IPS-20b (cell line): Measurements from ENCODE around the gene ASIC3.

Source experiments
- H3K27ac ChIP-seq: one replicate; pipeline ENCODE4 v1.5.1; 2013; ENCODE audit warnings: low read length
- H3K27me3 ChIP-seq: 2 replicates; pipeline ENCODE4 v1.6.1; 2013; ENCODE audit warnings: mild to moderate bottlenecking, low read length, inconsistent platforms; ENCODE audit not compliant: insufficient read depth
- H3K36me3 ChIP-seq: 2 replicates; pipeline ENCODE4 v1.6.1; 2013; ENCODE audit warnings: low read depth, mild to moderate bottlenecking, inconsistent platforms, low read length, moderate library complexity; ENCODE audit not compliant: insufficient read depth
- H3K4me1 ChIP-seq: 2 replicates; pipeline ENCODE4 v1.6.1; 2013; ENCODE audit warnings: mild to moderate bottlenecking, control low read depth, inconsistent platforms, low read length, moderate library complexity; ENCODE audit not compliant: insufficient read depth
- H3K4me3 ChIP-seq: 2 replicates; pipeline ENCODE4 v1.5.1; 2013; ENCODE audit warnings: mild to moderate bottlenecking, low read length, inconsistent platforms
- H3K9ac ChIP-seq: 2 replicates; pipeline ENCODE4 v1.6.1; 2013; ENCODE audit warnings: low read depth, mild to moderate bottlenecking, inconsistent platforms, low read length, moderate library complexity
- H3K9me3 ChIP-seq: 2 replicates; pipeline ENCODE4 v1.6.1; 2013; ENCODE audit warnings: mild to moderate bottlenecking, low read depth, low read length, inconsistent platforms; ENCODE audit not compliant: insufficient read depth

The ASIC3 gene

DNA sequence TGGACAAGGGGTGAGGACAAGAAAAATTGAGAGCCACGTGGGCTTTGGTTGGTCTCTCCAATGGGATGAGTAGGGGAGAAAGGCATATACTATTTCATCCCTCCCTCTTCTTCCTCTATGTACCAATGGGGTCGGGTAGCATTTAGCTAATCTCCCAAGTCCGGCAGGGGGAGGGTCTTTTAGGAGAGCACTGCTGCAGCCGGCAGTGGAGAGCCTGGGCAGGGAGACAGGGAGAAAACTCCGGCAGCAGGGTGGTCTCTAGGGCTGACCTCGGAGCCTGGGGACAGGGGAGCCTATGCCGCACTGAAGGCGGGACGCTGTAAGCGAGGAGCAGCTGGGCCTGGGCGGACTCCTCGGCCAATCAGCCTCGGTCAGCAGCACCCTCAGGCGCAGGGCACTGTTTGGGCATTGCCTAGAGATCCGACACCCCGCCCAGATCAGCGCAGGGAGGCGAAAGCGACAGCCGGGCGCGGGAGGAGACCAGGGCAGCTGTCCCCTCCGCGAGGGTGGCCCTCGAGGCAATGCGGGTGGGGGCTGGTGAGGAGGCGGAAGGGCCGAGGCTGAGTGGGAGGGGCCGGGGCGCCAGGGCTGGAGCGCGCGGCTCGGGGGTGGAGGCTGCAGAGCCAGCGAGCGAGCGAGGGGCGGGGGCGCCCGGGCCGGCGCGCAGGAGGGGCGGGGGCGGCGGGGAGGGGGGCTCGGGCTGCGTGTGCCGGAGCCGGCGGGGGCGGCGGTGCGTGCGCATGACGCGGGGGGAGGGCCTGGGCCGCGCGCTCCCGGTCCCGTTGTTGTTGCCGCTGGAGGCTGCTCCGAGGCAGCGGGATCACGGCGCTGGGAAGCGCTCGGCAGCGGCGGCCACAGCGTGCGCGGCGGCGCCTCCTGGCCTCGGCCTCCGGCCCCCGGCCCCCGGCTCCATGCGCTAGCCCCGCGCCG lies 37.6 kb downstream of the ASIC3 start, which contains the start of gene AGAP3:
Gene AGAP3, plus strand, starts transcription at position 785 of the 930 bp plus-strand sequence. CDS start 267 bp downstream, outside the sequence.
- Histone ChIP-seq H3K36me3 (no peaks in the 10 kb centered on the region), H3K9me3 (no peaks in the 10 kb centered on the region), H3K27ac (peak within 1 kb of the TSS; percentile 72), H3K4me1 (peaks cover 26% of the 10 kb centered on the region), H3K4me3 (peak within 1 kb of the TSS; percentile 84), H3K9ac (peak within 1 kb of the TSS; percentile 84), H3K27me3 (peaks cover 52% of the 10 kb centered on the region)

GRCh38 chr7:151086802-151087244 lies 38.5 kb downstream of the ASIC3 start:
- Histone ChIP-seq H3K27ac (peak overlapping the region; percentile 60), H3K4me3 (peak overlapping the region; percentile 84), H3K9ac (peak overlapping the region; percentile 81; the same call in 1 of the 2 replicates), H3K27me3 (peaks cover 52% of the 10 kb centered on the region), H3K4me1 (peaks cover 26% of the 10 kb centered on the region), H3K36me3 (peaks cover 3% of the 10 kb centered on the region; the same call in 1 of the 2 replicates), H3K9me3 (no peaks in the 10 kb centered on the region)

DNA sequence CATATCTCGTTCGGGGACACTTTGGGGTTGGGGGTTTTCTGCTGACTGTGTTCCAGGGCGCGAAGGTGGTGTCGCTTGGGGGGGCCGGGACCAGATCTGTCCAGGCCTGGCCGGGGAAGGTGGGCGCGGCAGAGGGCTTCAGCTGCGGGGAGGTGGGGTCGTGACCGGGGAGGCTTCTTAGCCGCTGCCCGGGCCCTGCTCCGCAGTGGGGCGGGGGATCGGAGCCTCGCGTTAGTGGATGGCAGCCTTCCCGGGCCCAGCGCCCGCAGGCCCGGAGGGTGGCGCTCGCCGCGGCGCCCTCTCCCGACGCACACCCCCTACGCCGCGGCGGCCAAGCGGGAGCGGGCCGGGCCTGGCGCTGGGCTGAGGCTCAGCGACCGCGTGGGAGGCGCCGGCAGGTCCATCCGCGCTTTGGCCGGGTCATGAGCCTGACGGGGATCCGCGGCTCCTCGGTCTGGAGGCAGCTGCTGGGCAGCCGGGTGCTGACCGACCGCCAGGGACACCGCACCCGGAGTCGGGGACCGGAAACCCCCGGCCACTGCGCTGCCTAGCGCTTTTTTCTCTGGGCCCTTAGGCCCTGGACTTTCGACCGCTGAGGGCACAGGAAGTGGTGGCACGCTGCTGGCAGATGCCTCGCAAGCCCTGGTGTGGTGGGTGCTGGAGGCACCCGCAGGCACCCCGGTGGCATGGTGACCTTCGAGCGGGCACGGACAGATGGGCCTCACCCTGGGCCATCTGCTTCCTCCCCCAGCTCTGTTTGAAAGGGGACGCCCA lies 39.1 kb downstream of the ASIC3 start:
- Histone ChIP-seq H3K4me3 (peak overlapping the region; percentile 84), H3K36me3 (peaks cover 10% of the 10 kb centered on the region; the same call in 1 of the 2 replicates), H3K27ac (peak overlapping the region; percentile 60), H3K4me1 (peaks cover 26% of the 10 kb centered on the region), H3K27me3 (peaks cover 52% of the 10 kb centered on the region), H3K9ac (peak overlapping the region; percentile 81), H3K9me3 (no peaks in the 10 kb centered on the region)

- Histone ChIP-seq H3K27me3 (peaks cover 52% of the 10 kb centered on the region), H3K27ac (no peak overlapping the region), H3K9me3 (no peaks in the 10 kb centered on the region), H3K9ac (peak overlapping the region; percentile 81; the same call in 1 of the 2 replicates), H3K4me1 (peaks cover 26% of the 10 kb centered on the region), H3K4me3 (peak overlapping the region; percentile 84), H3K36me3 (peaks cover 13% of the 10 kb centered on the region; the same call in 1 of the 2 replicates)
These were observed 39.9 kb downstream of the ASIC3 start for GRCh38 chr7:151088019-151088855.

GRCh38 chr7:151088856-151089699 lies 40.7 kb downstream of the ASIC3 start:
- Histone ChIP-seq H3K9ac (peak overlapping the region; percentile 81; the same call in 1 of the 2 replicates), H3K27ac (no peak overlapping the region), H3K4me3 (peak overlapping the region; percentile 84), H3K9me3 (no peaks in the 10 kb centered on the region), H3K27me3 (peaks cover 46% of the 10 kb centered on the region), H3K4me1 (peaks cover 26% of the 10 kb centered on the region), H3K36me3 (peaks cover 13% of the 10 kb centered on the region; the same call in 1 of the 2 replicates)

- Histone ChIP-seq H3K4me1 (peaks cover 23% of the 10 kb centered on the region), H3K36me3 (peaks cover 13% of the 10 kb centered on the region; the same call in 1 of the 2 replicates), H3K9me3 (no peaks in the 10 kb centered on the region), H3K27me3 (peaks cover 36% of the 10 kb centered on the region), H3K27ac (no peak overlapping the region), H3K4me3 (peak overlapping the region; percentile 84; the same call in 1 of the 2 replicates), H3K9ac (no peak overlapping the region; the same call in 1 of the 2 replicates)
These were observed 41.8 kb downstream of the ASIC3 start for GRCh38 chr7:151089893-151090730.

- Histone ChIP-seq H3K9me3 (no peaks in the 10 kb centered on the region), H3K9ac (no peak overlapping the region), H3K4me1 (peaks cover 19% of the 10 kb centered on the region), H3K27me3 (peaks cover 32% of the 10 kb centered on the region), H3K4me3 (no peak overlapping the region), H3K36me3 (peaks cover 15% of the 10 kb centered on the region; the same call in 1 of the 2 replicates), H3K27ac (no peak overlapping the region)
These were observed 42.7 kb downstream of the ASIC3 start for GRCh38 chr7:151091003-151091402.

- H3K4me3 ChIP-seq: no peak overlapping the region
- H3K27me3 ChIP-seq: peaks cover 32% of the 10 kb centered on the region
- peaks cover 19% of the 10 kb centered on the region for H3K4me1 ChIP-seq
- no peak overlapping the region for H3K27ac ChIP-seq
- H3K9me3 ChIP-seq: no peaks in the 10 kb centered on the region
- peaks cover 17% of the 10 kb centered on the region; the same call in 1 of the 2 replicates for H3K36me3 ChIP-seq
- no peak overlapping the region for H3K9ac ChIP-seq
These were observed 43.1 kb downstream of the ASIC3 start for GRCh38 chr7:151091431-151091830.

DNA sequence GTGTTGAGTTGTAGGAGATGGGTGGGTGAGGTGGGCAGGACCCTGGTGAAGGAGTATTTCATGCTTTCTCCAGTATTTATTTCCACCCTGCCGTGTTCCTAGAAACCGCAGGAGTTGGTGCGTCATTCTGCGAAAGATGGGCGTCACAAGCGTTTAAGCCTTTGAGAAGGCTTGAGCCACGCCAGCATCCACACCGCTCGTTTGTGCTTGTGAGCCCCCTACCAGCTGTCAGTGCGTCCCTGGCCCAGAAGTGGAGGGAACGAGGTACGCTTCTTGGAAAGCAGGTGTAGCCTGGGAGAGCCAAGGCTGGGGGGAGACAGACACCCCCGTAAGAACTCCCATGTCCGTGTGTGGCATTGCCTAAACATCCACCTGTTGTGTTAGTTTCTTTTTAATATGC lies 43.7 kb downstream of the ASIC3 start:
- H3K27me3 ChIP-seq: peaks cover 30% of the 10 kb centered on the region
- no peak overlapping the region for H3K9ac ChIP-seq
- no peak overlapping the region for H3K4me3 ChIP-seq
- no peaks in the 10 kb centered on the region for H3K9me3 ChIP-seq
- peaks cover 17% of the 10 kb centered on the region; the same call in 1 of the 2 replicates for H3K36me3 ChIP-seq
- H3K4me1 ChIP-seq: peaks cover 19% of the 10 kb centered on the region
- no peak overlapping the region for H3K27ac ChIP-seq
